Measurements from ENCODE around the gene CLEC10A.
"Not testable (repeated sequence)": the region's sequence is repeated elsewhere in the genome, so short reads cannot be mapped to it uniquely, and the experiment has no call there.

CLEC10A gene

GRCh38 chr17:7070712-7071111 lies 9.3 kb downstream of the CLEC10A start:
- DNase-seq, result no peak

GRCh38 chr17:7068268-7068667 lies 11.8 kb downstream of the CLEC10A start:
- DNase-seq, result no peak

- no peak for DNase-seq
These were observed 12.9 kb downstream of the CLEC10A start for GRCh38 chr17:7067198-7067597.

GRCh38 chr17:7064261-7064660 lies 15.8 kb downstream of the CLEC10A start:
- DNase-seq, result no peak

GRCh38 chr17:7063518-7064094 lies 16.4 kb downstream of the CLEC10A start:
- DNase-seq, result no peak

- DNase-seq, result no peak
These were observed 19.7 kb downstream of the CLEC10A start for GRCh38 chr17:7060165-7060891.

GRCh38 chr17:7058831-7059447 lies 21.1 kb downstream of the CLEC10A start:
- DNase-seq, result no peak

- DNase-seq, result no peak
These were observed 23.7 kb downstream of the CLEC10A start for GRCh38 chr17:7056386-7056785.

GRCh38 chr17:7050583-7050982 lies 29.5 kb downstream of the CLEC10A start:
- DNase-seq, result not testable (repeated sequence)

GRCh38 chr17:7048968-7049367 lies 31.1 kb downstream of the CLEC10A start:
- DNase-seq, result no peak

GRCh38 chr17:7047566-7047965 lies 32.5 kb downstream of the CLEC10A start:
- DNase-seq, result no peak

GRCh38 chr17:7046725-7047397 lies 33.2 kb downstream of the CLEC10A start:
- DNase-seq, result peak; percentile 56

GRCh38 chr17:7046127-7046724 lies 33.8 kb downstream of the CLEC10A start:
- no peak for DNase-seq

GRCh38 chr17:7045492-7046126 lies 34.4 kb downstream of the CLEC10A start:
- DNase-seq, result peak; percentile 94

- peak; percentile 70 for DNase-seq
These were observed 36.4 kb downstream of the CLEC10A start, which contains the start of gene SLC16A11 for GRCh38 chr17:7043497-7044198. Gene SLC16A11 (minus strand): TSS chr17:7044092. CDS start chr17:7043513, 579 bp downstream.

- peak; percentile 57 for DNase-seq
These were observed 36.9 kb downstream of the CLEC10A start for GRCh38 chr17:7043182-7043496.

GRCh38 chr17:7042501-7043181 lies 37.4 kb downstream of the CLEC10A start:
- no peak for DNase-seq

- DNase-seq, result peak; percentile 59
These were observed 38.2 kb downstream of the CLEC10A start for GRCh38 chr17:7041607-7042500.

- no peak for DNase-seq
These were observed 40.2 kb downstream of the CLEC10A start for GRCh38 chr17:7039832-7040231.

Data from eye (tissue), 1 donor.